H1 (cell line): ENCODE results near the gene GSTT2. TPM values are rescaled to one million over a fixed set of nuclear protein-coding genes. Genes with fewer than 3 reads are reported as not detected.

ENCODE experiments used
- CTCF ChIA-PET: fragments of 300-600 bp; sonication (Branson Sonifier 250); formaldehyde crosslinking; loops from one replicate; lab custom pipeline; 2021; ENCODE audit not compliant: partially characterized antibody; lab: Charles Lee
- POLR2A ChIA-PET: fragments of 300-600 bp; sonication (Branson Sonifier 250); formaldehyde crosslinking; loops from one replicate; lab custom pipeline; 2021; ENCODE audit warnings: inconsistent platforms; ENCODE audit not compliant: partially characterized antibody; lab: Charles Lee
- DNase-seq, 2 experiments: peaks; one replicate each; pipeline versions ENCODE4 v3.0.0 to v3.0.0-alpha.2; 2010 to 2022; ENCODE audit warnings: low spot score in 2 of 2, low read depth in 1 of 2, mixed read lengths in 1 of 2
- FAIRE-seq: peaks from 2 replicates; lab custom pipeline; 2011; peaks lifted over from hg19 to GRCh38; lab: Jason Lieb, UNC
- H2AFZ ChIP-seq: 2 replicates; pipeline ENCODE4 v1.8.1; 2012; ENCODE audit warnings: low read length, inconsistent platforms
- H2AK5ac ChIP-seq: 2 replicates; pipeline ENCODE4 v1.6.1; 2013; ENCODE audit warnings: low read depth, low read length
- H2BK120ac ChIP-seq: replicated peaks from 2 replicates; pipeline ENCODE3; 2013; ENCODE audit warnings: low read depth, low read length, inconsistent platforms
- H2BK12ac ChIP-seq: 2 replicates; pipeline ENCODE4 v1.6.1; 2013; ENCODE audit warnings: low read depth, low read length
- H2BK15ac ChIP-seq: 2 replicates; pipeline ENCODE4 v1.6.1; 2013; ENCODE audit warnings: low read length
- H2BK20ac ChIP-seq: 2 replicates; pipeline ENCODE4 v1.6.1; 2013; ENCODE audit warnings: low read length
- H2BK5ac ChIP-seq: 2 replicates; pipeline ENCODE4 v1.6.1; 2013; ENCODE audit warnings: low read depth, low read length
- H3K14ac ChIP-seq: 2 replicates; pipeline ENCODE4 v1.6.1; 2013; ENCODE audit warnings: inconsistent platforms; ENCODE audit not compliant: insufficient read length
- H3K18ac ChIP-seq: 2 replicates; pipeline ENCODE4 v1.6.1; 2013; ENCODE audit warnings: low read length; ENCODE audit errors: extremely low read depth
- H3K23ac ChIP-seq: 2 replicates; pipeline ENCODE4 v1.6.1; 2013; ENCODE audit warnings: inconsistent platforms; ENCODE audit not compliant: insufficient read length
- H3K23me2 ChIP-seq: 2 replicates; pipeline ENCODE4 v1.6.1; 2013; ENCODE audit warnings: low read depth, low read length
- H3K27ac ChIP-seq: 2 replicates; pipeline ENCODE4 v1.6.1; 2011; ENCODE audit warnings: low read depth, low read length, inconsistent platforms
- H3K27me3 ChIP-seq, 4 experiments: replicated peaks in 1 of 4; 1 replicate in 1 of 4; 2 replicates in 3 of 4; pipeline versions ENCODE4 v1.6.1 to v1.8.1; 2011 to 2013; ENCODE audit warnings: low read length in 3 of 4, mild to moderate bottlenecking in 3 of 4, inconsistent platforms in 2 of 4, mixed read lengths in 2 of 4, moderate library complexity in 1 of 4; ENCODE audit not compliant: control insufficient read depth in 3 of 4, insufficient read depth in 3 of 4; ENCODE audit errors: extremely low read depth in 1 of 4
- H3K36me3 ChIP-seq, 4 experiments: 2 replicates each; pipeline versions ENCODE4 v1.6.1 to v1.8.1; 2011 to 2013; ENCODE audit warnings: mild to moderate bottlenecking in 4 of 4, low read length in 3 of 4, moderate library complexity in 2 of 4, control low read depth in 1 of 4, inconsistent platforms in 1 of 4; ENCODE audit not compliant: insufficient read depth in 4 of 4, control insufficient read depth in 2 of 4
- H3K4ac ChIP-seq: replicated peaks from 2 replicates; pipeline ENCODE3; 2013; ENCODE audit warnings: low read length, low read depth, mixed read lengths, inconsistent platforms; ENCODE audit not compliant: insufficient read length
- H3K4me1 ChIP-seq, 4 experiments: replicated peaks in 1 of 4; 1 replicate in 1 of 4; 2 replicates in 3 of 4; pipeline versions ENCODE4 v1.6.1 to v1.8.1; 2011 to 2013; ENCODE audit warnings: low read length in 3 of 4, inconsistent platforms in 2 of 4, mixed read lengths in 1 of 4; ENCODE audit not compliant: insufficient read depth in 4 of 4, control insufficient read depth in 3 of 4
- H3K4me2 ChIP-seq, 2 experiments: 2 replicates each; pipeline versions ENCODE4 v1.6.1 to v1.8.1; 2011 to 2013; ENCODE audit warnings: low read depth in 2 of 2, low read length in 2 of 2, control low read depth in 1 of 2, inconsistent platforms in 1 of 2, mild to moderate bottlenecking in 1 of 2; ENCODE audit not compliant: insufficient read depth in 1 of 2
- H3K4me3 ChIP-seq, 4 experiments: fragments of 200-600, 300-600 bp in 1 of 4; sonication (generic), shearing (Covaris generic), sonication (Bioruptor Twin) in 1 of 4; 2 replicates each; pipeline versions ENCODE4 v1.5.1 to v1.8.1; 2011 to 2016; ENCODE audit warnings: low read length in 4 of 4, low read depth in 3 of 4, control low read depth in 2 of 4, inconsistent platforms in 2 of 4, mild to moderate bottlenecking in 2 of 4, mixed read lengths in 1 of 4, moderate library complexity in 1 of 4; ENCODE audit not compliant: insufficient read depth in 2 of 4; ENCODE audit errors: extremely low read depth in 1 of 4
- H3K56ac ChIP-seq: replicated peaks from 2 replicates; pipeline ENCODE3; 2013; ENCODE audit warnings: low read depth, mild to moderate bottlenecking, mixed read lengths, low read length, inconsistent platforms; ENCODE audit not compliant: insufficient read length
- H3K79me1 ChIP-seq: 2 replicates; pipeline ENCODE4 v1.6.1; 2013; ENCODE audit warnings: low read depth, low read length, control low read depth
- H3K79me2 ChIP-seq, 2 experiments: 2 replicates each; pipeline versions ENCODE4 v1.6.1 to v1.8.1; 2012 to 2013; ENCODE audit warnings: low read length in 2 of 2, mild to moderate bottlenecking in 2 of 2, inconsistent platforms in 1 of 2; ENCODE audit not compliant: insufficient read depth in 2 of 2, control insufficient read depth in 1 of 2
- H3K9ac ChIP-seq, 4 experiments: replicated peaks in 1 of 4; 1 replicate in 1 of 4; 2 replicates in 3 of 4; pipeline versions ENCODE4 v1.6.1 to v1.8.1; 2011 to 2013; ENCODE audit warnings: low read depth in 3 of 4, low read length in 3 of 4, control low read depth in 2 of 4, mild to moderate bottlenecking in 2 of 4, moderate library complexity in 2 of 4, inconsistent platforms in 1 of 4; ENCODE audit errors: extremely low read depth in 1 of 4
- H3K9me3 ChIP-seq, 2 experiments: 2 replicates each; pipeline versions ENCODE4 v1.6.1 to v1.8.1; 2012 to 2013; ENCODE audit warnings: mild to moderate bottlenecking in 2 of 2, moderate library complexity in 2 of 2, control low read depth in 1 of 2, inconsistent platforms in 1 of 2, low read depth in 1 of 2, low read length in 1 of 2, mixed read lengths in 1 of 2; ENCODE audit not compliant: insufficient read depth in 2 of 2
- H4K20me1 ChIP-seq, 2 experiments: replicated peaks in 1 of 2; 2 replicates each; pipeline versions ENCODE3 to v1.8.1; 2011 to 2013; ENCODE audit warnings: inconsistent platforms in 2 of 2, low read length in 2 of 2, mild to moderate bottlenecking in 1 of 2; ENCODE audit not compliant: insufficient read depth in 2 of 2, control insufficient read depth in 1 of 2
- H4K5ac ChIP-seq: 2 replicates; pipeline ENCODE4 v1.6.1; 2013; ENCODE audit warnings: low read length, low read depth, mixed read lengths, inconsistent platforms; ENCODE audit not compliant: insufficient read length
- H4K8ac ChIP-seq: 2 replicates; pipeline ENCODE4 v1.8.0; 2013; ENCODE audit warnings: mild to moderate bottlenecking, moderate library complexity, low read length, inconsistent platforms; ENCODE audit not compliant: insufficient read depth; ENCODE audit errors: extremely low read depth
- H4K91ac ChIP-seq: replicated peaks from 2 replicates; pipeline ENCODE3; 2013; ENCODE audit warnings: low read length, mixed read lengths, inconsistent platforms; ENCODE audit not compliant: insufficient read length
- ASH2L ChIP-seq: fragments of 200-600, 300-600 bp; sonication (generic); IDR thresholded peaks from one replicate; pipeline ENCODE4 v1.7.1; 2017; ENCODE audit warnings: low read length
- CHD1 ChIP-seq: IDR thresholded peaks from 2 replicates; pipeline ENCODE4 v1.6.1; 2012; ENCODE audit warnings: low read depth, low read length, improper control_type of control experiment
- CREB1 ChIP-seq: IDR thresholded peaks from 2 replicates; pipeline ENCODE4 v1.6.1; 2012; ENCODE audit warnings: inconsistent platforms
- EP300 ChIP-seq, 2 experiments: IDR thresholded peaks; 1 replicate in 1 of 2; 2 replicates in 1 of 2; pipeline ENCODE4 v1.6.1; 2011 to 2012; ENCODE audit warnings: low read depth in 2 of 2, low read length in 2 of 2, mild to moderate bottlenecking in 2 of 2, borderline replicate concordance in 1 of 2, inconsistent platforms in 1 of 2, moderate library complexity in 1 of 2
- HDAC2 ChIP-seq, 2 experiments: fragments of 300-600 bp in 1 of 2; sonication (generic) in 1 of 2; IDR thresholded peaks; 2 replicates each; pipeline ENCODE4 v1.6.1; 2011 to 2012; ENCODE audit warnings: low read depth in 2 of 2, low read length in 2 of 2, mild to moderate bottlenecking in 2 of 2, moderate library complexity in 2 of 2, borderline replicate concordance in 1 of 2, inconsistent platforms in 1 of 2
- JUND ChIP-seq: IDR thresholded peaks from 2 replicates; pipeline ENCODE4 v1.6.1; 2011; ENCODE audit warnings: mild to moderate bottlenecking, improper control_type of control experiment, low read length
- PHF8 ChIP-seq: fragments of 200-600 bp; sonication (generic); conservative IDR thresholded peaks from 2 replicates; pipeline ENCODE4 v1.7.1; 2012; ENCODE audit warnings: low read depth, mild to moderate bottlenecking, inconsistent platforms, low read length, moderate library complexity
- POLR2AphosphoS5 ChIP-seq: IDR thresholded peaks from 2 replicates; pipeline ENCODE4 v1.6.1; 2011; ENCODE audit warnings: low read depth, low read length
- POU5F1 ChIP-seq: IDR thresholded peaks from 2 replicates; pipeline ENCODE4 v1.6.1; 2011; ENCODE audit warnings: low read depth, mild to moderate bottlenecking, low read length, moderate library complexity
- RXRA ChIP-seq: IDR thresholded peaks from 2 replicates; pipeline ENCODE4 v1.6.1; 2011; ENCODE audit warnings: low read depth, mild to moderate bottlenecking, low read length, moderate library complexity; ENCODE audit not compliant: insufficient read depth
- SIRT6 ChIP-seq: IDR thresholded peaks from one replicate; pipeline ENCODE4 v1.7.1; 2012; ENCODE audit warnings: low read length, inconsistent platforms
- WGBS, 2 experiments: shearing (Covaris generic) in 1 of 2; methylation state at CpG; one replicate each; pipeline versions ENCODE4 v1.1.6 to v1.1.7; 2013 to 2015; ENCODE audit warnings: low lambda C conversion rate in 2 of 2, mixed read lengths in 2 of 2, inconsistent platforms in 1 of 2, low coverage in 1 of 2, missing lambda C conversion rate in 1 of 2; ENCODE audit not compliant: insufficient replicate concordance in 2 of 2, insufficient coverage in 1 of 2, insufficient read length in 1 of 2; ENCODE audit errors: extremely low coverage in 1 of 2, missing lambda C conversion rate in 1 of 2; 5-methylcytosine and 5-hydroxymethylcytosine counted together
- polyA plus RNA-seq, 7 experiments: library from polyadenylated mRNA; depleted of rRNA in 3 of 7; stranded (reverse) in 5 of 7; unstranded in 2 of 7; fragments of >200 nt in 5 of 7; fragments of 200-250 nt in 2 of 7; gene quantifications; 1 replicate in 5 of 7; 2 replicates in 1 of 7; 4 replicates in 1 of 7; pipeline versions ENCODE4 v1.2.1 to v1.2.3, GENCODE V29; 2011 to 2013; ENCODE audit warnings: missing spikeins in 2 of 7, mixed read lengths in 2 of 7
- total RNA-seq: library from RNA; stranded (reverse); fragmentation: NEBNext Ultra II Directional; extraction: Animal tissue kit (Norgen Biotek cat#: 25700); gene quantifications from 2 replicates; pipeline ENCODE4 v1.2.1, GENCODE V29; 2021
- TF ChIP-seq, protein P1 (sequence below): IDR thresholded peaks from 2 replicates; pipeline ENCODE4 v1.6.1; 2011; ENCODE audit warnings: low read depth, mild to moderate bottlenecking, low read length; ENCODE audit not compliant: insufficient read depth

GSTT2 gene
- total and polyA plus RNA-seq, 2 of the 8 experiments (the other 6 are each of a cell fraction or from before 2014, with no cell fraction given): 1.1 to 1.5 TPM

DNA sequence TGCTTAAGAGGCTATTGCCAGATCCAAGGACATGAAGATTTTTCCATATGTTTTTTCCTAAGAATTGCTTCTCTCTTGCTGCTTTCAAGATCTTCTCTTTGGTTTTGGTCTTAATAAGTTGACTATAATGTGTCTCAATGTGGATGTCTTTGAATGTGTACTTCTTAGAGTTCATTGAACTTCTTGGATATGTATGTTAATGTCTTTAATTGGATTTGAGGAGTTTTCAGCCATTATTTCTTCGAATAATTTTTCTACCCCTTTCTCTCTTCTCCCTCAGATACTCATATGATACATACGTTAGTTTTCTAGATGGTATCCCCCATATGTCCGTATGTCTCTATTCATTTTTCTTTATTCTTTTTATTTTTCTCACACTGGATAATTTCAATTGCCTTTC lies 44.4 kb downstream of the GSTT2 start:
- 88% methylated on average over 3 of the region's 3 CpGs; no CpG with 5 or more reads in 1 of the 2 experiments for WGBS, 2 experiments
- no peak overlapping the region for H3K27ac ChIP-seq
- no peak for FAIRE-seq

More for the DNA sequence above, 44.4 kb downstream of the GSTT2 start:
- Histone ChIP-seq H2BK20ac (no peak overlapping the region), H2BK12ac (no peak overlapping the region), H2AFZ (no peak overlapping the region), H4K91ac (no peak overlapping the region), H3K23ac (no peak overlapping the region), H4K5ac (no peak overlapping the region), H2AK5ac (no peak overlapping the region), H3K9me3 (no peaks in the 10 kb centered on the region), H3K4me1 (no peaks in the 10 kb centered on the region; a peak in 1 of 7 replicates), H3K9ac (no peak overlapping the region)
- TF ChIP-seq POLR2AphosphoS5 (no peak), PHF8 (no peak), CHD1 (no peak), ASH2L (no peak), SIRT6 (no peak), JUND (no peak), EP300 (IDR thresholded peaks at IDR 0.05; ENCODE audit: borderline replicate concordance in 1 of 2, low read depth in 2 of 2, low read length in 2 of 2) (no peak), CREB1 (no peak), RXRA (no peak), POU5F1 (no peak), HDAC2 (IDR thresholded peaks at IDR 0.05; ENCODE audit: borderline replicate concordance in 1 of 2, low read depth in 2 of 2, low read length in 2 of 2) (no peak)
- TF ChIP-seq, protein P1, sequence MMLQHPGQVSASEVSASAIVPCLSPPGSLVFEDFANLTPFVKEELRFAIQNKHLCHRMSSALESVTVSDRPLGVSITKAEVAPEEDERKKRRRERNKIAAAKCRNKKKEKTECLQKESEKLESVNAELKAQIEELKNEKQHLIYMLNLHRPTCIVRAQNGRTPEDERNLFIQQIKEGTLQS: no peak
- TF ChIP-seq, all 59 proteins: peak for 0
- Histone ChIP-seq H2BK15ac (no peak overlapping the region), H3K79me1 (peaks cover 9% of the 10 kb centered on the region), H3K4me3 (no peak overlapping the region), H4K8ac (no peak overlapping the region), H3K4me2 (no peak overlapping the region), H3K18ac (no peak overlapping the region), H3K36me3 (no peaks in the 10 kb centered on the region), H4K20me1 (peaks cover 0 to 1% of the 10 kb centered on the region in 2 experiments), H3K56ac (no peak overlapping the region), H3K4ac (no peak overlapping the region), H2BK120ac (no peak overlapping the region), H2BK5ac (no peak overlapping the region), H3K27me3 (no peaks in the 10 kb centered on the region), H3K14ac (no peak overlapping the region), H3K79me2 (peaks cover 0 to 73% of the 10 kb centered on the region in 2 experiments; a peak in 2 of 4 replicates), H3K23me2 (no peaks in the 10 kb centered on the region; the same call in 1 of the 2 replicates)
- no peak for DNase-seq
- ChIA-PET CTCF (no interaction called here), POLR2A (no interaction called here)
